Suprapubic skin (tissue), 4 donors: ENCODE measurements around the gene HPCAL1. TPM values are rescaled to one million over a fixed set of nuclear protein-coding genes. Genes with fewer than 3 reads are reported as not detected.
A peak's percentile ranks its signal among the peaks of the same experiment; 100 is the strongest.

Experiments
- DNase-seq, 2 donors: peaks; one replicate each; pipeline ENCODE4 v3.0.0-alpha.2; 2019; ENCODE audit warnings: low spot score in 2 of 2
- H3K27ac ChIP-seq: fragments of 200-600 bp; sonication (generic); one replicate; pipeline ENCODE4 v1.5.1; 2019
- H3K27me3 ChIP-seq: fragments of 200-600 bp; sonication (generic); one replicate; pipeline ENCODE4 v1.5.1; 2019
- H3K36me3 ChIP-seq: fragments of 200-600 bp; sonication (generic); one replicate; pipeline ENCODE4 v1.5.1; 2019
- H3K4me1 ChIP-seq: fragments of 200-600 bp; sonication (generic); one replicate; pipeline ENCODE4 v1.5.1; 2019
- H3K4me3 ChIP-seq: fragments of 200-600 bp; sonication (generic); one replicate; pipeline ENCODE4 v1.5.1; 2019; ENCODE audit warnings: mild to moderate bottlenecking
- H3K9me3 ChIP-seq: fragments of 200-600 bp; sonication (generic); one replicate; pipeline ENCODE4 v1.5.1; 2019
- EP300 ChIP-seq: sonication (generic); formaldehyde crosslinking; IDR thresholded peaks from one replicate; pipeline ENCODE4 v1.6.1; 2017; ENCODE audit warnings: antibody characterized with exemption
- POLR2A ChIP-seq, 2 donors: fragments of 450-650 bp; IDR thresholded peaks; one replicate each; pipeline ENCODE4 v1.6.1; 2017; ENCODE audit warnings: antibody characterized with exemption in 2 of 2, mild to moderate bottlenecking in 2 of 2, moderate library complexity in 2 of 2
- POLR2AphosphoS5 ChIP-seq, 3 donors: sonication (generic); formaldehyde crosslinking; IDR thresholded peaks; one replicate each; pipeline ENCODE4 v1.6.1; 2017; ENCODE audit warnings: antibody characterized with exemption in 3 of 3
- WGBS: methylation state at CpG from one replicate; pipeline ENCODE4 v1.1.5; 2018; 5-methylcytosine and 5-hydroxymethylcytosine counted together
- total RNA-seq, 4 donors: library from RNA; depleted of rRNA; stranded (reverse); fragments of >200 nt; gene quantifications; one replicate each; pipeline ENCODE4 v1.1.0, GENCODE V29; 2016
- TF ChIP-seq, protein P1 (sequence below), 2 donors: fragments of 200-600 bp in 1 of 2; fragments of 450-650 bp in 1 of 2; sonication (generic) in 1 of 2; IDR thresholded peaks; one replicate each; pipeline ENCODE4 v1.5.1; 2016 to 2019; ENCODE audit warnings: antibody characterized with exemption in 2 of 2, mild to moderate bottlenecking in 1 of 2, moderate library complexity in 1 of 2

The HPCAL1 gene
- total RNA-seq, 4 donors from 2014 or later: 27.7 to 40.7 (median 35.3) TPM

DNA sequence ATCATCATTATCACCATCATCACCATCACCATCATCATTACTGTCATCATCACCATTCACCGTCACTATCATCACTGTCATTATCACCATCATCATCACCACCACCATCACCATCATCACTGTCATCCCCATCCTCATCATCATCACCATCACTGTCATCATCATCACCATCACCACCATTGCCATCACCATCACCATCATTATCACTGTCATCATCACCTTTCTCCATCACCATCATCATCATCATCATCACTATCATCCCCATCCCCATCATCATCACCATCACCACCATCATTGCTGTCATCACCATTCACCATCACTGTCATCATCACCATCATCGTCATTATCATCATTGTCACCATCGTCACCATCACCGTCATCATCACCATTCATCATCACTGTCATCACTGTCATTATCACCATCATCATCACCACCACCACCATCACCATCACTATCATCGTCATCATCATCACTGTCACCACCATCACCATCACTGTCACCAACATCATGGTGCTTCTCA, 9.8 kb downstream of the HPCAL1 start:
- 95% methylated on average over 5 of the region's 5 CpGs for WGBS
- Histone ChIP-seq H3K27ac (no peak overlapping the region), H3K27me3 (no peaks in the 10 kb centered on the region), H3K9me3 (no peaks in the 10 kb centered on the region), H3K4me3 (no peak overlapping the region), H3K4me1 (no peaks in the 10 kb centered on the region), H3K36me3 (no peaks in the 10 kb centered on the region)
- TF ChIP-seq POLR2AphosphoS5 (IDR thresholded peaks at IDR 0.05) (no peak), POLR2A (IDR thresholded peaks at IDR 0.05) (no peak)
- TF ChIP-seq, protein P1, sequence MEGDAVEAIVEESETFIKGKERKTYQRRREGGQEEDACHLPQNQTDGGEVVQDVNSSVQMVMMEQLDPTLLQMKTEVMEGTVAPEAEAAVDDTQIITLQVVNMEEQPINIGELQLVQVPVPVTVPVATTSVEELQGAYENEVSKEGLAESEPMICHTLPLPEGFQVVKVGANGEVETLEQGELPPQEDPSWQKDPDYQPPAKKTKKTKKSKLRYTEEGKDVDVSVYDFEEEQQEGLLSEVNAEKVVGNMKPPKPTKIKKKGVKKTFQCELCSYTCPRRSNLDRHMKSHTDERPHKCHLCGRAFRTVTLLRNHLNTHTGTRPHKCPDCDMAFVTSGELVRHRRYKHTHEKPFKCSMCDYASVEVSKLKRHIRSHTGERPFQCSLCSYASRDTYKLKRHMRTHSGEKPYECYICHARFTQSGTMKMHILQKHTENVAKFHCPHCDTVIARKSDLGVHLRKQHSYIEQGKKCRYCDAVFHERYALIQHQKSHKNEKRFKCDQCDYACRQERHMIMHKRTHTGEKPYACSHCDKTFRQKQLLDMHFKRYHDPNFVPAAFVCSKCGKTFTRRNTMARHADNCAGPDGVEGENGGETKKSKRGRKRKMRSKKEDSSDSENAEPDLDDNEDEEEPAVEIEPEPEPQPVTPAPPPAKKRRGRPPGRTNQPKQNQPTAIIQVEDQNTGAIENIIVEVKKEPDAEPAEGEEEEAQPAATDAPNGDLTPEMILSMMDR (IDR thresholded peaks at IDR 0.05): peak in 1 of 2 donors; percentile 6
- peak in 1 of 2 donors; percentile 9 for DNase-seq

- Histone ChIP-seq H3K4me3 (no peak overlapping the region), H3K9me3 (no peaks in the 10 kb centered on the region), H3K27ac (no peak overlapping the region), H3K4me1 (no peaks in the 10 kb centered on the region), H3K36me3 (no peaks in the 10 kb centered on the region), H3K27me3 (no peaks in the 10 kb centered on the region)
- TF ChIP-seq POLR2AphosphoS5 (IDR thresholded peaks at IDR 0.05) (no peak), POLR2A (IDR thresholded peaks at IDR 0.05) (no peak), EP300 (no peak)
- TF ChIP-seq, protein P1 (IDR thresholded peaks at IDR 0.05): no peak
- no peak for DNase-seq
- 76% methylated on average over 6 of the region's 6 CpGs for WGBS
Observed at GRCh38 chr2:10316336-10316735, 13.6 kb downstream of the HPCAL1 start.

- WGBS: 72% methylated on average over 7 of the region's 7 CpGs
- TF ChIP-seq, protein P1 (IDR thresholded peaks at IDR 0.05): no peak
- TF ChIP-seq EP300 (no peak), POLR2AphosphoS5 (IDR thresholded peaks at IDR 0.05) (no peak), POLR2A (IDR thresholded peaks at IDR 0.05) (no peak)
- H3K27me3 ChIP-seq: no peaks in the 10 kb centered on the region
- no peaks in the 10 kb centered on the region for H3K36me3 ChIP-seq
- no peak overlapping the region for H3K4me3 ChIP-seq
- no peak for DNase-seq
- no peaks in the 10 kb centered on the region for H3K4me1 ChIP-seq
- H3K9me3 ChIP-seq: no peaks in the 10 kb centered on the region
- H3K27ac ChIP-seq: no peak overlapping the region
Observed at GRCh38 chr2:10316860-10317259, 14.2 kb downstream of the HPCAL1 start.

DNA sequence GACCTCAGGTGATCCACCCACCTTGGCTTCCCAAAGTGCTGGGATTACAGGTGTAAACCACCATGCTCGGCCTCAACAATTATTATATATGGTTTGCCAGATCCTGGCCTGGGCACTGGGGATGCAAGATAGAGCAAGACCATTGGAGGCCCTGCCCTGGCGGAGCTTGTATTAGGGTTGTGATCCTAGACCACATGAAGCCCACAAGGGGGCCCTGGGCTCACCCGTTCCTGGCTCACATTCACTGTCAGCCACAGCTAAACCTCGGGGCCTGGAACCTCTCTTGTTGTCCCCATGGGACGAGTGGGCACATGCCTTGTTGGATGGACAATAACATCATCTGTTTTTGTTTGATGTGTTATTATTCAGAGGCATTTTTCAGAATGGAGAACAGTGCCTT, 14.9 kb downstream of the HPCAL1 start:
- H3K4me1 ChIP-seq: no peaks in the 10 kb centered on the region
- no peak for TF ChIP-seq EP300
- 77% methylated on average over 5 of the region's 5 CpGs for WGBS
- no peaks in the 10 kb centered on the region for H3K27me3 ChIP-seq
- no peak overlapping the region for H3K4me3 ChIP-seq
- no peak for DNase-seq
- no peaks in the 10 kb centered on the region for H3K9me3 ChIP-seq
- no peaks in the 10 kb centered on the region for H3K36me3 ChIP-seq
- no peak overlapping the region for H3K27ac ChIP-seq

- Histone ChIP-seq H3K9me3 (no peaks in the 10 kb centered on the region), H3K27me3 (no peaks in the 10 kb centered on the region), H3K4me3 (no peak overlapping the region), H3K27ac (no peak overlapping the region), H3K36me3 (no peaks in the 10 kb centered on the region), H3K4me1 (no peaks in the 10 kb centered on the region)
- TF ChIP-seq, protein P1 (IDR thresholded peaks at IDR 0.05): no peak
- TF ChIP-seq EP300 (no peak), POLR2AphosphoS5 (IDR thresholded peaks at IDR 0.05) (no peak), POLR2A (IDR thresholded peaks at IDR 0.05) (no peak)
- 98% methylated on average over 13 of the region's 13 CpGs for WGBS
- DNase-seq: no peak
Observed at GRCh38 chr2:10318345-10318744, 15.6 kb downstream of the HPCAL1 start.
